CD4-positive, alpha-beta T cell (primary cell): ENCODE results near the gene KCNC2. TPM values are rescaled to one million over a fixed set of nuclear protein-coding genes. Genes with fewer than 3 reads are reported as not detected.

Experiments used
- ATAC-seq: fragments of 200-7000 bp; cut with Tn5 transposase; one replicate; pipeline ENCODE4 v1.10.0; 2022; ENCODE audit warnings: mild to moderate bottlenecking; ENCODE audit not compliant: poor library complexity
- CTCF ChIA-PET: fragments of 350-600 bp; sonication (Branson Sonifier 250); formaldehyde crosslinking; loops from one replicate; lab custom pipeline; 2021; ENCODE audit warnings: antibody characterized with exemption, inconsistent platforms; lab: Charles Lee
- POLR2A ChIA-PET: fragments of 350-600 bp; sonication (Branson Sonifier 250); formaldehyde crosslinking; loops from one replicate; lab custom pipeline; 2021; ENCODE audit warnings: antibody characterized with exemption, inconsistent platforms; lab: Charles Lee
- DNase-seq, 14 experiments: peaks; one replicate each; pipeline ENCODE4 v3.0.0-alpha.2; 2013 to 2020; ENCODE audit warnings: mixed read lengths in 2 of 14
- H3K27ac ChIP-seq, 2 donors: one replicate each; pipeline versions ENCODE4 v1.5.1 to v1.7.0; 2013; ENCODE audit warnings: low read length in 2 of 2, low read depth in 1 of 2, mild to moderate bottlenecking in 1 of 2
- H3K27me3 ChIP-seq, 2 experiments: 1 replicate in 1 of 2; 2 replicates in 1 of 2; pipeline versions ENCODE4 v1.6.1 to v1.7.0; 2013; ENCODE audit warnings: low read length in 2 of 2, control low read depth in 1 of 2, mild to moderate bottlenecking in 1 of 2, moderate library complexity in 1 of 2; ENCODE audit not compliant: insufficient read depth in 2 of 2, control insufficient read depth in 1 of 2
- H3K36me3 ChIP-seq: one replicate; pipeline ENCODE4 v1.6.1; 2013; ENCODE audit warnings: low read length, control low read depth; ENCODE audit not compliant: insufficient read depth
- H3K4me1 ChIP-seq: one replicate; pipeline ENCODE4 v1.6.1; 2013; ENCODE audit warnings: low read length, control low read depth; ENCODE audit not compliant: insufficient read depth
- H3K4me3 ChIP-seq: one replicate; pipeline ENCODE4 v1.5.1; 2013; ENCODE audit warnings: mild to moderate bottlenecking, low read length, moderate library complexity
- H3K9me3 ChIP-seq, 2 experiments: 1 replicate in 1 of 2; 2 replicates in 1 of 2; pipeline versions ENCODE4 v1.6.1 to v1.7.0; 2013; ENCODE audit warnings: low read length in 2 of 2, mild to moderate bottlenecking in 2 of 2, control low read depth in 1 of 2, moderate library complexity in 1 of 2; ENCODE audit not compliant: control insufficient read depth in 1 of 2, insufficient read depth in 1 of 2
- H3K27ac Mint-ChIP-seq: one replicate; pipeline ENCODE4 v1.8.0; 2020; ENCODE audit warnings: mixed read lengths
- H3K27me3 Mint-ChIP-seq: one replicate; pipeline ENCODE4 v1.8.0; 2021; ENCODE audit warnings: mixed read lengths
- H3K36me3 Mint-ChIP-seq: one replicate; pipeline ENCODE4 v1.8.0; 2021; ENCODE audit warnings: low read depth, mixed read lengths
- H3K4me1 Mint-ChIP-seq: one replicate; pipeline ENCODE4 v1.8.0; 2021; ENCODE audit warnings: low read depth, mixed read lengths
- H3K4me3 Mint-ChIP-seq: one replicate; pipeline ENCODE4 v1.8.0; 2020; ENCODE audit warnings: mild to moderate bottlenecking, mixed read lengths
- H3K9me3 Mint-ChIP-seq: one replicate; pipeline ENCODE4 v1.8.0; 2020; ENCODE audit warnings: mixed read lengths
- CTCF ChIP-seq: fragments of 200-600 bp; IDR thresholded peaks from one replicate; pipeline ENCODE4 v1.8.0; 2022; ENCODE audit warnings: antibody characterized with exemption, mild to moderate bottlenecking
- intact Hi-C, 2 experiments: fragments of 100-400 bp; cut with DNase I in 1 of 2; cut with micrococcal nuclease in 1 of 2; formaldehyde crosslinking; loops; one replicate each; pipeline versions ENCODE4 v1.15.1 to v1.9.0; 2023 to 2025; cut with DNase I, micrococcal nuclease
- total RNA-seq, 174 experiments: library from RNA in 2 of 174; stranded (reverse) in 2 of 174; gene quantifications; one replicate each; pipeline ENCODE4 v1.2.3 and lab custom pipeline; 2021 to 2026

KCNC2 gene
- total RNA-seq, 2 experiments from 2014 or later: not detected

GRCh38 chr12:75207338-75208083 is 2.1 kb downstream of the KCNC2 start:
- Mint-ChIP-seq H3K9me3 (peaks cover 2% of the 10 kb centered on the region), H3K27ac (no peak overlapping the region), H3K36me3 (no peaks in the 10 kb centered on the region), H3K27me3 (peaks cover 71% of the 10 kb centered on the region), H3K4me1 (peaks cover 11% of the 10 kb centered on the region), H3K4me3 (peak overlapping the region; percentile 18)
- ATAC-seq (no peak), DNase-seq (no peak)
- Histone ChIP-seq H3K9me3 (peaks cover 3 to 23% of the 10 kb centered on the region in 2 experiments), H3K27me3 (peaks cover 41 to 64% of the 10 kb centered on the region in 2 experiments), H3K27ac (no peak overlapping the region), H3K36me3 (no peaks in the 10 kb centered on the region), H3K4me1 (peaks cover 14% of the 10 kb centered on the region), H3K4me3 (no peak overlapping the region)
- intact Hi-C loops: no loop called here
- no peak for TF ChIP-seq CTCF
- CTCF ChIA-PET: no interaction called here
- POLR2A ChIA-PET: no interaction called here

- peaks cover 25% of the 10 kb centered on the region for H3K4me1 Mint-ChIP-seq
- no peak overlapping the region for H3K27ac Mint-ChIP-seq
- H3K4me3 Mint-ChIP-seq: no peak overlapping the region
- Histone ChIP-seq H3K9me3 (peaks cover 3 to 23% of the 10 kb centered on the region in 2 experiments), H3K36me3 (no peaks in the 10 kb centered on the region), H3K4me1 (peaks cover 14% of the 10 kb centered on the region), H3K27ac (no peak overlapping the region), H3K4me3 (no peak overlapping the region), H3K27me3 (peaks cover 41 to 64% of the 10 kb centered on the region in 2 experiments)
- DNase-seq (no peak), ATAC-seq (no peak)
- TF ChIP-seq CTCF: no peak
- peaks cover 59% of the 10 kb centered on the region for H3K27me3 Mint-ChIP-seq
- H3K36me3 Mint-ChIP-seq: no peaks in the 10 kb centered on the region
- no peaks in the 10 kb centered on the region for H3K9me3 Mint-ChIP-seq
- CTCF ChIA-PET: no interaction called here
- POLR2A ChIA-PET: no interaction called here
- intact Hi-C loops: no loop called here
Observed at GRCh38 chr12:75205558-75205957, 4.1 kb downstream of the KCNC2 start.

- CTCF ChIA-PET: no interaction called here
- Mint-ChIP-seq H3K36me3 (no peaks in the 10 kb centered on the region), H3K27ac (no peak overlapping the region), H3K4me3 (no peak overlapping the region), H3K4me1 (peaks cover 17% of the 10 kb centered on the region), H3K27me3 (peaks cover 4% of the 10 kb centered on the region), H3K9me3 (no peaks in the 10 kb centered on the region)
- Histone ChIP-seq H3K27ac (no peak overlapping the region), H3K36me3 (no peaks in the 10 kb centered on the region), H3K4me3 (no peak overlapping the region), H3K4me1 (no peaks in the 10 kb centered on the region), H3K27me3 (no peaks in the 10 kb centered on the region), H3K9me3 (no peaks in the 10 kb centered on the region)
- POLR2A ChIA-PET: no interaction called here
- ATAC-seq (no peak), DNase-seq (no peak)
- intact Hi-C loops: no loop called here
- no peak for TF ChIP-seq CTCF
Observed at GRCh38 chr12:75196865-75197264, 12.8 kb downstream of the KCNC2 start.
